ENCODE results near the gene ATG16L2. TPM values are rescaled to one million over a fixed set of nuclear protein-coding genes. Genes with fewer than 3 reads are reported as not detected.
A peak's percentile ranks its signal among the peaks of the same experiment; 100 is the strongest.

Gene ATG16L2
- total and polyA plus RNA-seq, 4 donors, result 4.7 to 17.8 (median 7.4) TPM

- TF ChIP-seq REST (IDR thresholded peaks at IDR 0.05) (peak; percentile 60), EGR1 (IDR thresholded peaks at IDR 0.05; ENCODE audit: low read depth in 2 of 2) (peak; percentile 14 to 44), YY1 (IDR thresholded peaks at IDR 0.05) (peak; percentile 54), CTCF (IDR thresholded peaks at IDR 0.05; ENCODE audit: low read depth, low read length, missing input control) (no peak), HNF4G (IDR thresholded peaks at IDR 0.05) (peak; percentile 83), TAF1 (conservative IDR thresholded peaks at IDR 0.05) (no peak)
Observed at GRCh38 chr11:72777755-72778278, 36.4 kb upstream of the ATG16L2 start (continued).

GRCh38 chr11:72778535-72779494 is 35.4 kb upstream of the ATG16L2 start:
- WGBS, result 32% methylated on average over 7 of the region's 7 CpGs
- H3K4me3 ChIP-seq (ENCODE audit: low read depth in 1 of 3, low read length in 3 of 3), result peak overlapping the region in 2 of 3 donors; percentile 5 to 85
- H3K9me3 ChIP-seq (ENCODE audit: control insufficient read depth in 4 of 4, low read length in 3 of 4), result no peaks in the 10 kb centered on the region
- no peak for DNase-seq (ENCODE audit: low spot score)
- no peaks in the 10 kb centered on the region for H3K27me3 ChIP-seq (ENCODE audit: control insufficient read depth in 4 of 4, insufficient read depth in 4 of 4, low read length in 3 of 4)
- peak overlapping the region; percentile 86 to 92 for H3K27ac ChIP-seq (ENCODE audit: low read depth in 1 of 2, low read length in 2 of 2)
- H3K9ac ChIP-seq (ENCODE audit: low read depth in 1 of 2, low read length in 2 of 2), result peak overlapping the region in 1 of 2 donors; percentile 18
- peaks cover 13 to 88% (median 71%) of the 10 kb centered on the region in 4 donors for H3K4me1 ChIP-seq (ENCODE audit: control insufficient read depth in 4 of 4, insufficient read depth in 4 of 4, low read length in 3 of 4)
- H3K36me3 ChIP-seq (ENCODE audit: control insufficient read depth in 4 of 4, insufficient read depth in 3 of 4, low read depth in 1 of 4, low read length in 3 of 4), result no peaks in the 10 kb centered on the region
- TF ChIP-seq EGR1 (IDR thresholded peaks at IDR 0.05; ENCODE audit: low read depth in 2 of 2) (no peak), SP1 (IDR thresholded peaks at IDR 0.05) (peak; percentile 85), GABPA (IDR thresholded peaks at IDR 0.05 in 1 of 2, conservative IDR thresholded peaks at IDR 0.05 in 1 of 2) (peak in 1 of 2 donors; percentile 28), REST (IDR thresholded peaks at IDR 0.05) (peak; percentile 78), FOXA2 (IDR thresholded peaks at IDR 0.05) (peak; percentile 96), FOXA1 (IDR thresholded peaks at IDR 0.05) (peak; percentile 98), YY1 (IDR thresholded peaks at IDR 0.05) (peak; percentile 40), JUND (IDR thresholded peaks at IDR 0.05) (peak in 1 of 2 donors; percentile 37), CTCF (IDR thresholded peaks at IDR 0.05; ENCODE audit: low read depth, low read length, missing input control) (no peak), HNF4A (conservative IDR thresholded peaks at IDR 0.05) (peak in 1 of 2 donors; percentile 70), NR2F2 (IDR thresholded peaks at IDR 0.05) (peak; percentile 27), ATF3 (IDR thresholded peaks at IDR 0.05) (no peak), MAX (IDR thresholded peaks at IDR 0.05) (peak; percentile 57), ZBTB33 (IDR thresholded peaks at IDR 0.05) (peak; percentile 58), RXRA (IDR thresholded peaks at IDR 0.05) (peak; percentile 86), RAD21 (IDR thresholded peaks at IDR 0.05) (peak in 1 of 2 donors; percentile 13), HNF4G (IDR thresholded peaks at IDR 0.05) (no peak), TAF1 (conservative IDR thresholded peaks at IDR 0.05) (no peak)

Measured in liver (tissue), 9 donors.